ENCODE measurements around the gene LENEP. TPM values are rescaled to one million over a fixed set of nuclear protein-coding genes. Genes with fewer than 3 reads are reported as not detected.
A peak's percentile ranks its signal among the peaks of the same experiment; 100 is the strongest.

Gene LENEP
- total RNA-seq, 1 experiment from 2014 or later, result 2.8 TPM

- WGBS (ENCODE audit: extremely low coverage, insufficient read length, low lambda C conversion rate), result no CpG with 5 or more reads among the region's 16 CpGs
- Histone ChIP-seq H3K27ac (ENCODE audit: insufficient read length, low read depth, low read length) (no peak overlapping the region), H3K4me1 (ENCODE audit: insufficient read depth, low read length) (peaks cover 6% of the 10 kb centered on the region; the same call in 1 of the 2 replicates), H2BK15ac (ENCODE audit: low read depth, low read length) (no peak overlapping the region), H4K20me1 (ENCODE audit: control insufficient read depth, insufficient read depth, insufficient read length) (no peaks in the 10 kb centered on the region), H3T11ph (ENCODE audit: low read length) (no peak overlapping the region), H3K4me2 (ENCODE audit: insufficient read depth, insufficient read length, low read length) (no peak overlapping the region), H3K9me3 (ENCODE audit: control insufficient read depth, low read depth, low read length) (no peaks in the 10 kb centered on the region), H2BK5ac (ENCODE audit: insufficient read length, low read length) (no peak overlapping the region), H2AK5ac (ENCODE audit: insufficient read length, low read length) (no peak overlapping the region), H3K9ac (ENCODE audit: extremely low read depth, insufficient read length, low read length) (no peak overlapping the region), H4K8ac (replicated peaks; ENCODE audit: insufficient read length, low read depth, low read length) (no peak overlapping the region), H3K23ac (ENCODE audit: insufficient read length, low read depth, low read length) (no peak overlapping the region), H3K23me2 (ENCODE audit: insufficient read length, low read depth, low read length, poor library complexity, severe bottlenecking) (peaks cover 16% of the 10 kb centered on the region), H3K18ac (ENCODE audit: insufficient read length, low read depth, low read length) (no peak overlapping the region), H2BK20ac (ENCODE audit: low read depth, low read length, poor library complexity, severe bottlenecking) (no peak overlapping the region), H3K4ac (ENCODE audit: low read depth, low read length) (no peak overlapping the region), H3K14ac (ENCODE audit: insufficient read depth, low read length) (no peak overlapping the region), H2AFZ (ENCODE audit: low read length) (no peak overlapping the region), H3K56ac (ENCODE audit: insufficient read length, low read depth, low read length) (no peak overlapping the region), H4K5ac (ENCODE audit: insufficient read length, low read depth, low read length) (no peak overlapping the region), H2BK120ac (ENCODE audit: low read depth, low read length, poor library complexity, severe bottlenecking) (no peak overlapping the region), H4K91ac (ENCODE audit: insufficient read length, low read depth, low read length) (no peak overlapping the region), H3K27me3 (ENCODE audit: insufficient read depth, low read length) (no peaks in the 10 kb centered on the region), H3K79me2 (ENCODE audit: insufficient read depth, low read length) (no peaks in the 10 kb centered on the region; the same call in 1 of the 2 replicates), H3K79me1 (ENCODE audit: insufficient read depth, low read depth, low read length, poor library complexity, severe bottlenecking) (no peaks in the 10 kb centered on the region), H2BK12ac (ENCODE audit: insufficient read length, low read depth, low read length) (no peak overlapping the region)
- Mint-ChIP-seq H3K4me3 (peak overlapping the region in 1 of 2 experiments; percentile 46; a peak in 2 of 5 replicates), H3K27ac (no peak overlapping the region; a peak in 1 of 7 replicates), H3K36me3 (ENCODE audit: insufficient read depth in 1 of 3, low read depth in 3 of 3) (peaks cover 14 to 44% (median 32%) of the 10 kb centered on the region in 3 experiments; a peak in 6 of 7 replicates), H3K4me1 (peaks cover 63 to 69% of the 10 kb centered on the region in 2 experiments), H3K27me3 (ENCODE audit: low read depth) (no peaks in the 10 kb centered on the region), H3K9me3 (no peaks in the 10 kb centered on the region)
- TF ChIP-seq CTCF (conservative IDR thresholded peaks at IDR 0.05), result no peak
- no peak for DNase-seq
Observed at GRCh38 chr1:154958681-154959425, 34.5 kb upstream of the LENEP start.
